Measurements from ENCODE around the gene CDKAL1. TPM values are rescaled to one million over a fixed set of nuclear protein-coding genes. Genes with fewer than 3 reads are reported as not detected.
"Not testable (repeated sequence)": the region's sequence is repeated elsewhere in the genome, so short reads cannot be mapped to it uniquely, and the experiment has no call there.

The CDKAL1 gene
- total and polyA plus RNA-seq, 2 experiments from 2014 or later = 14.4 to 19.5 TPM

- H3K9me3 ChIP-seq (ENCODE audit: low read depth) = no peaks in the 10 kb centered on the region
- TF ChIP-seq EZH2 (IDR thresholded peaks at IDR 0.05; ENCODE audit: borderline replicate concordance) (no peak), EZH2phosphoT487 (IDR thresholded peaks at IDR 0.05; ENCODE audit: low read depth, severe bottlenecking, unreplicated experiment) (no peak), CTCF (IDR thresholded peaks at IDR 0.05; ENCODE audit: poor library complexity) (no peak)
- WGBS (ENCODE audit: low lambda C conversion rate, missing lambda C conversion rate) = 96% methylated on average over 2 of the region's 2 CpGs
- H4K20me1 ChIP-seq (ENCODE audit: insufficient read depth, poor library complexity, severe bottlenecking) = no peaks in the 10 kb centered on the region
- no peak overlapping the region for H2AFZ ChIP-seq
- no peaks in the 10 kb centered on the region for H3K4me1 ChIP-seq (ENCODE audit: insufficient read depth)
- H3K36me3 ChIP-seq (replicated peaks; ENCODE audit: insufficient read depth, low read depth) = no peaks in the 10 kb centered on the region
- no peaks in the 10 kb centered on the region for H3K27me3 ChIP-seq
- no peak overlapping the region for H3K4me2 ChIP-seq
- no peaks in the 10 kb centered on the region for H3K79me2 ChIP-seq
- no peaks in the 10 kb centered on the region for H3K9me2 ChIP-seq (replicated peaks; ENCODE audit: insufficient read depth)
- H3K27ac ChIP-seq = no peak overlapping the region
- H3K4me3 ChIP-seq = no peak overlapping the region
- DNase-seq (ENCODE audit: low spot score) = no peak
Observed at GRCh38 chr6:20498041-20498385, 36.2 kb upstream of the CDKAL1 start.

GRCh38 chr6:20509212-20509611, 25.0 kb upstream of the CDKAL1 start:
- Histone ChIP-seq H3K4me2 (no peak overlapping the region), H3K36me3 (replicated peaks; ENCODE audit: insufficient read depth, low read depth) (no peaks in the 10 kb centered on the region), H3K79me2 (no peaks in the 10 kb centered on the region), H2AFZ (no peak overlapping the region), H3K9me2 (replicated peaks; ENCODE audit: insufficient read depth) (no peaks in the 10 kb centered on the region), H4K20me1 (ENCODE audit: insufficient read depth, poor library complexity, severe bottlenecking) (no peaks in the 10 kb centered on the region), H3K4me1 (ENCODE audit: insufficient read depth) (no peaks in the 10 kb centered on the region), H3K4me3 (no peak overlapping the region), H3K27me3 (no peaks in the 10 kb centered on the region), H3K9me3 (ENCODE audit: low read depth) (no peaks in the 10 kb centered on the region), H3K27ac (no peak overlapping the region)
- no peak for DNase-seq (ENCODE audit: low spot score)
- WGBS (ENCODE audit: low lambda C conversion rate, missing lambda C conversion rate) = 51% methylated on average over 2 of the region's 2 CpGs
- TF ChIP-seq EZH2 (IDR thresholded peaks at IDR 0.05; ENCODE audit: borderline replicate concordance) (no peak), CTCF (IDR thresholded peaks at IDR 0.05; ENCODE audit: poor library complexity) (no peak), EZH2phosphoT487 (IDR thresholded peaks at IDR 0.05; ENCODE audit: low read depth, severe bottlenecking, unreplicated experiment) (no peak)

- no peak overlapping the region for H3K27ac ChIP-seq
- H3K27me3 ChIP-seq = no peaks in the 10 kb centered on the region
- no peaks in the 10 kb centered on the region for H3K36me3 ChIP-seq (replicated peaks; ENCODE audit: insufficient read depth, low read depth)
- no peaks in the 10 kb centered on the region for H3K9me3 ChIP-seq (ENCODE audit: low read depth)
- 91% methylated on average over 2 of the region's 2 CpGs for WGBS (ENCODE audit: low lambda C conversion rate, missing lambda C conversion rate)
- H3K79me2 ChIP-seq = no peaks in the 10 kb centered on the region
- TF ChIP-seq EZH2phosphoT487 (IDR thresholded peaks at IDR 0.05; ENCODE audit: low read depth, severe bottlenecking, unreplicated experiment) = no peak
- TF ChIP-seq EZH2 (IDR thresholded peaks at IDR 0.05; ENCODE audit: borderline replicate concordance) = no peak
- no peak for TF ChIP-seq CTCF (IDR thresholded peaks at IDR 0.05; ENCODE audit: poor library complexity)
- no peak overlapping the region for H2AFZ ChIP-seq
- H3K4me1 ChIP-seq (ENCODE audit: insufficient read depth) = no peaks in the 10 kb centered on the region
- H3K4me2 ChIP-seq = no peak overlapping the region
- H4K20me1 ChIP-seq (ENCODE audit: insufficient read depth, poor library complexity, severe bottlenecking) = no peaks in the 10 kb centered on the region
- no peaks in the 10 kb centered on the region for H3K9me2 ChIP-seq (replicated peaks; ENCODE audit: insufficient read depth)
- no peak for DNase-seq (ENCODE audit: low spot score)
- H3K4me3 ChIP-seq = no peak overlapping the region
Observed at GRCh38 chr6:20511852-20512251, 22.4 kb upstream of the CDKAL1 start.

GRCh38 chr6:20525208-20525607, 9.0 kb upstream of the CDKAL1 start:
- H3K4me1 ChIP-seq (ENCODE audit: insufficient read depth); H3K79me2 ChIP-seq; H3K9me2 ChIP-seq (replicated peaks; ENCODE audit: insufficient read depth); H3K27me3 ChIP-seq; DNase-seq (ENCODE audit: low spot score); H2AFZ ChIP-seq; H3K36me3 ChIP-seq (replicated peaks; ENCODE audit: insufficient read depth, low read depth); H3K4me2 ChIP-seq; H3K9me3 ChIP-seq (ENCODE audit: low read depth); H3K27ac ChIP-seq; H4K20me1 ChIP-seq (ENCODE audit: insufficient read depth, poor library complexity, severe bottlenecking); H3K4me3 ChIP-seq: not testable (repeated sequence)
- 96% methylated on average over 3 of the region's 3 CpGs for WGBS (ENCODE audit: low lambda C conversion rate, missing lambda C conversion rate)

Measured in hepatocyte (in vitro differentiated cells).